H9 (cell line): ENCODE data around the gene DCAF15. TPM values are rescaled to one million over a fixed set of nuclear protein-coding genes. Genes with fewer than 3 reads are reported as not detected.

ENCODE experiments used
- DNase-seq: peaks from one replicate; pipeline ENCODE4 v3.0.0-alpha.2; 2017
- H2AFZ ChIP-seq: one replicate; pipeline ENCODE4 v1.6.1; 2013; ENCODE audit warnings: mild to moderate bottlenecking, low read length, control low read depth, moderate library complexity
- H2AK5ac ChIP-seq: 2 replicates; pipeline ENCODE4 v1.6.1; 2013; ENCODE audit warnings: low read length, control low read depth, mixed read lengths; ENCODE audit not compliant: insufficient read length
- H2BK120ac ChIP-seq: one replicate; pipeline ENCODE4 v1.6.1; 2013; ENCODE audit warnings: low read depth, mild to moderate bottlenecking, low read length, control low read depth, inconsistent platforms; ENCODE audit not compliant: poor library complexity, severe bottlenecking
- H2BK12ac ChIP-seq: 2 replicates; pipeline ENCODE4 v1.6.1; 2013; ENCODE audit warnings: low read length, control low read depth, mixed read lengths, low read depth; ENCODE audit not compliant: insufficient read length
- H2BK15ac ChIP-seq: 2 replicates; pipeline ENCODE4 v1.6.1; 2013; ENCODE audit warnings: low read depth, low read length, control low read depth
- H2BK20ac ChIP-seq: one replicate; pipeline ENCODE4 v1.6.1; 2013; ENCODE audit warnings: low read depth, mild to moderate bottlenecking, low read length, control low read depth, inconsistent platforms; ENCODE audit not compliant: poor library complexity, severe bottlenecking
- H2BK5ac ChIP-seq: 2 replicates; pipeline ENCODE4 v1.6.1; 2013; ENCODE audit warnings: low read length, control low read depth, mixed read lengths; ENCODE audit not compliant: insufficient read length
- H3K14ac ChIP-seq: 2 replicates; pipeline ENCODE4 v1.6.1; 2013; ENCODE audit warnings: low read length, control low read depth; ENCODE audit not compliant: insufficient read depth
- H3K18ac ChIP-seq: 2 replicates; pipeline ENCODE4 v1.6.1; 2013; ENCODE audit warnings: low read depth, mild to moderate bottlenecking, mixed read lengths, low read length, control low read depth; ENCODE audit not compliant: insufficient read length
- H3K23ac ChIP-seq: 2 replicates; pipeline ENCODE4 v1.6.1; 2013; ENCODE audit warnings: low read length, control low read depth, mixed read lengths, low read depth; ENCODE audit not compliant: insufficient read length
- H3K23me2 ChIP-seq: 2 replicates; pipeline ENCODE4 v1.6.1; 2013; ENCODE audit warnings: low read depth, mild to moderate bottlenecking, mixed read lengths, low read length, control low read depth; ENCODE audit not compliant: insufficient read length, poor library complexity, severe bottlenecking
- H3K27ac ChIP-seq: 2 replicates; pipeline ENCODE4 v1.5.1; 2013; ENCODE audit warnings: low read length, control low read depth, mixed read lengths, low read depth; ENCODE audit not compliant: insufficient read length
- H3K27me3 ChIP-seq: 2 replicates; pipeline ENCODE4 v1.6.1; 2013; ENCODE audit warnings: low read length, control low read depth, inconsistent platforms; ENCODE audit not compliant: insufficient read depth
- H3K4ac ChIP-seq: 2 replicates; pipeline ENCODE4 v1.6.1; 2013; ENCODE audit warnings: low read depth, mild to moderate bottlenecking, control low read depth, inconsistent platforms, low read length, moderate library complexity
- H3K4me1 ChIP-seq: 2 replicates; pipeline ENCODE4 v1.6.1; 2013; ENCODE audit warnings: low read length, control low read depth, inconsistent platforms; ENCODE audit not compliant: insufficient read depth
- H3K4me2 ChIP-seq: 2 replicates; pipeline ENCODE4 v1.6.1; 2013; ENCODE audit warnings: low read length, control low read depth, mixed read lengths; ENCODE audit not compliant: insufficient read length, insufficient read depth
- H3K56ac ChIP-seq: 2 replicates; pipeline ENCODE4 v1.6.1; 2013; ENCODE audit warnings: low read depth, mild to moderate bottlenecking, mixed read lengths, low read length, control low read depth; ENCODE audit not compliant: insufficient read length
- H3K79me1 ChIP-seq: 2 replicates; pipeline ENCODE4 v1.6.1; 2013; ENCODE audit warnings: low read depth, mild to moderate bottlenecking, moderate library complexity, low read length, control low read depth, inconsistent platforms; ENCODE audit not compliant: insufficient read depth, poor library complexity, severe bottlenecking
- H3K79me2 ChIP-seq: 2 replicates; pipeline ENCODE4 v1.6.1; 2013; ENCODE audit warnings: low read length, control low read depth, inconsistent platforms; ENCODE audit not compliant: insufficient read depth
- H3K9ac ChIP-seq: 2 replicates; pipeline ENCODE4 v1.6.1; 2013; ENCODE audit warnings: low read length, control low read depth, mixed read lengths; ENCODE audit not compliant: insufficient read length; ENCODE audit errors: extremely low read depth
- H3K9me3 ChIP-seq: one replicate; pipeline ENCODE4 v1.6.1; 2013; ENCODE audit warnings: low read depth, low read length, inconsistent platforms; ENCODE audit not compliant: control insufficient read depth
- H3T11ph ChIP-seq: one replicate; pipeline ENCODE4 v1.6.1; 2013; ENCODE audit warnings: mild to moderate bottlenecking, low read length, control low read depth, inconsistent platforms
- H4K20me1 ChIP-seq: one replicate; pipeline ENCODE4 v1.6.1; 2013; ENCODE audit not compliant: control insufficient read depth, insufficient read length, insufficient read depth
- H4K5ac ChIP-seq: 2 replicates; pipeline ENCODE4 v1.6.1; 2013; ENCODE audit warnings: low read depth, mild to moderate bottlenecking, mixed read lengths, low read length, control low read depth; ENCODE audit not compliant: insufficient read length
- H4K8ac ChIP-seq: replicated peaks from 2 replicates; pipeline ENCODE4 v1.6.1; 2013; ENCODE audit warnings: low read length, control low read depth, mixed read lengths, low read depth; ENCODE audit not compliant: insufficient read length
- H4K91ac ChIP-seq: 2 replicates; pipeline ENCODE4 v1.6.1; 2013; ENCODE audit warnings: low read depth, mild to moderate bottlenecking, moderate library complexity, mixed read lengths, low read length, control low read depth; ENCODE audit not compliant: insufficient read length
- H3K27ac Mint-ChIP-seq, 3 experiments: 2 replicates in 2 of 3; 3 replicates in 1 of 3; pipeline ENCODE4 v1.8.0; 2020 to 2021; ENCODE audit warnings: mixed read lengths in 3 of 3, mild to moderate bottlenecking in 1 of 3, moderate library complexity in 1 of 3
- H3K27me3 Mint-ChIP-seq: 2 replicates; pipeline ENCODE4 v1.8.0; 2021; ENCODE audit warnings: low read depth, mild to moderate bottlenecking, moderate library complexity, mixed read lengths
- H3K36me3 Mint-ChIP-seq, 3 experiments: 2 replicates in 2 of 3; 3 replicates in 1 of 3; pipeline ENCODE4 v1.8.0; 2020 to 2021; ENCODE audit warnings: low read depth in 3 of 3, mixed read lengths in 3 of 3; ENCODE audit not compliant: insufficient read depth in 1 of 3
- H3K4me1 Mint-ChIP-seq, 2 experiments: 2 replicates each; pipeline ENCODE4 v1.8.0; 2020; ENCODE audit warnings: mixed read lengths in 2 of 2
- H3K4me3 Mint-ChIP-seq, 2 experiments: 2 replicates in 1 of 2; 3 replicates in 1 of 2; pipeline ENCODE4 v1.8.0; 2020 to 2021; ENCODE audit warnings: mild to moderate bottlenecking in 2 of 2, mixed read lengths in 2 of 2, moderate library complexity in 1 of 2
- H3K9me3 Mint-ChIP-seq, 2 experiments: 2 replicates in 1 of 2; 3 replicates in 1 of 2; pipeline ENCODE4 v1.8.0; 2020; ENCODE audit warnings: mild to moderate bottlenecking in 2 of 2, mixed read lengths in 2 of 2, moderate library complexity in 1 of 2
- WGBS: extraction: QIAGEN DNeasy Blood & Tissue Kit; methylation state at CpG from one replicate; pipeline ENCODE4 v1.1.7; 2013; ENCODE audit warnings: missing lambda C conversion rate, low lambda C conversion rate, mixed read lengths; ENCODE audit not compliant: insufficient read length; ENCODE audit errors: extremely low coverage; 5-methylcytosine and 5-hydroxymethylcytosine counted together
- total RNA-seq: library from RNA; stranded (reverse); gene quantifications from 2 replicates; pipeline ENCODE4 v1.2.1, GENCODE V29; 2021
- TF ChIP-seq, protein P1 (sequence below): fragments of 200-600 bp; sonication (generic); conservative IDR thresholded peaks from 3 replicates; pipeline ENCODE4 v1.8.0; 2021; ENCODE audit warnings: antibody characterized with exemption, mild to moderate bottlenecking

DCAF15 gene
- total RNA-seq, 1 experiment from 2014 or later: 82.5 TPM

DNA sequence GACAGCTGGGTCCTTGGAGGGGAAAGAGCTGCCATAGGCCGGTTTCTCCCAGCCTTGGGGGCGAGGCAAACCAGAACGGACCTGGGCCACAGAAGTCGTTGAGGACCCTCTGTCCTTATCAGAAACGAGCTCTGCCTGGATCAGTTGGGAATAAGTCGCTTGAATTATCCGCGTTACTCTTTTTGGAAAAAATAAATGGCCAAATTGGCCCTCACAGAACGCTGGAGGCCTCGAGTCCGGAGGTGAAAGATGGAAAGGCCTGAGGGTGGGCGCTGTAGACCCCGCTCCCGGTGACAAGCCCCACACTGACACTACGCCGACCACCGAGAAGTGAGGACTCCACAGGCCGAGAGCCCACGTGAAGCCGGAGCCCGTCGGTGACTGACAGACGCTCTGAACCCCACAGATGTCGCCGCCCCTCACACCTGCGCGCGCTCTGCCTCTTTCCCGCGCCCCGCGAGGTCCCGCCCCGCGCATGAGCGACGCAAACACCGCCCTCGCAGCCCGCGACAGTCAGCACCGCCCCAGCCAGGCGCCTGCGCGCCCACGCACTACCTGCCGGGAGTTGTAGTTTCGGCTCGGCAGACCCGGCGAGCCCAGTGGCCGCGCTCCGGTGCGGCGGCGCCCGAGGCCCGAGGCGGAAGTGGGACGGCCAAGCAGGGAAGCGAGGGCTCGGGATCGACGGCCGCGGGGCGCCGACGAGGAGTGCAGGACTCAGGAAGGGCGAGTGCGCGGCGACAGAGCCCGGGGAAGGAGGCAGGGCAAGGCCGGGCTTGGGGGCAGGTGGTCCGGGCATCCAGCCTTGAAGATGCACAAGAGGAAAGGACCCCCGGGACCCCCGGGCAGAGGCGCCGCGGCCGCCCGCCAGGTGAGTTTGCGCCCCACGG is 46.4 kb upstream of the DCAF15 start, which contains the start of the genes BRME1 and CC2D1A:
BRME1 (minus strand) TSS at position 484 of the 887 bp plus-strand sequence. CDS start 1,225 bp downstream, outside the sequence.
CC2D1A (plus strand) TSS at position 568 of the 887 bp plus-strand sequence; CDS start at position 809, 241 bp downstream.
- no peak within 1 kb of the TSS for H3T11ph ChIP-seq
- no peaks in the 10 kb centered on the region for H3K79me2 ChIP-seq
- no peak within 1 kb of the TSS for H2BK120ac ChIP-seq
- H3K23me2 ChIP-seq: peaks cover 10% of the 10 kb centered on the region
- H3K4me2 ChIP-seq: peak within 1 kb of the TSS; percentile 80
- peaks cover 0 to 2% of the 10 kb centered on the region in 2 experiments; a peak in 2 of 5 replicates for H3K9me3 Mint-ChIP-seq
- H3K14ac ChIP-seq: no peak within 1 kb of the TSS; the same call in 1 of the 2 replicates
- H2AK5ac ChIP-seq: no peak within 1 kb of the TSS
- H2AFZ ChIP-seq: no peak within 1 kb of the TSS
- H4K20me1 ChIP-seq: no peaks in the 10 kb centered on the region
- H2BK20ac ChIP-seq: no peak within 1 kb of the TSS
- no peak within 1 kb of the TSS for H3K56ac ChIP-seq
- H2BK15ac ChIP-seq: no peak within 1 kb of the TSS; the same call in 1 of the 2 replicates
- H3K79me1 ChIP-seq: no peaks in the 10 kb centered on the region
- DNase-seq: peak; percentile 94
- H3K4me1 Mint-ChIP-seq: peaks cover 9 to 10% of the 10 kb centered on the region in 2 experiments
- H3K27me3 ChIP-seq: no peaks in the 10 kb centered on the region
- peaks cover 14% of the 10 kb centered on the region for H3K27me3 Mint-ChIP-seq
- H2BK12ac ChIP-seq: no peak within 1 kb of the TSS
- WGBS: no CpG with 5 or more reads among the region's 86 CpGs
- peaks cover 6 to 16% (median 11%) of the 10 kb centered on the region in 3 experiments; a peak in 6 of 7 replicates for H3K36me3 Mint-ChIP-seq
- H3K27ac ChIP-seq: no peak within 1 kb of the TSS
- peak within 1 kb of the TSS; percentile 67 for H3K9ac ChIP-seq
- no peak within 1 kb of the TSS for H4K8ac ChIP-seq
- H4K5ac ChIP-seq: no peak within 1 kb of the TSS
- TF ChIP-seq, protein P1, sequence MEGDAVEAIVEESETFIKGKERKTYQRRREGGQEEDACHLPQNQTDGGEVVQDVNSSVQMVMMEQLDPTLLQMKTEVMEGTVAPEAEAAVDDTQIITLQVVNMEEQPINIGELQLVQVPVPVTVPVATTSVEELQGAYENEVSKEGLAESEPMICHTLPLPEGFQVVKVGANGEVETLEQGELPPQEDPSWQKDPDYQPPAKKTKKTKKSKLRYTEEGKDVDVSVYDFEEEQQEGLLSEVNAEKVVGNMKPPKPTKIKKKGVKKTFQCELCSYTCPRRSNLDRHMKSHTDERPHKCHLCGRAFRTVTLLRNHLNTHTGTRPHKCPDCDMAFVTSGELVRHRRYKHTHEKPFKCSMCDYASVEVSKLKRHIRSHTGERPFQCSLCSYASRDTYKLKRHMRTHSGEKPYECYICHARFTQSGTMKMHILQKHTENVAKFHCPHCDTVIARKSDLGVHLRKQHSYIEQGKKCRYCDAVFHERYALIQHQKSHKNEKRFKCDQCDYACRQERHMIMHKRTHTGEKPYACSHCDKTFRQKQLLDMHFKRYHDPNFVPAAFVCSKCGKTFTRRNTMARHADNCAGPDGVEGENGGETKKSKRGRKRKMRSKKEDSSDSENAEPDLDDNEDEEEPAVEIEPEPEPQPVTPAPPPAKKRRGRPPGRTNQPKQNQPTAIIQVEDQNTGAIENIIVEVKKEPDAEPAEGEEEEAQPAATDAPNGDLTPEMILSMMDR: no peak; the same call in 2 of the 3 replicates
- no peaks in the 10 kb centered on the region for H3K9me3 ChIP-seq
- H3K23ac ChIP-seq: no peak within 1 kb of the TSS
- no peak within 1 kb of the TSS for H2BK5ac ChIP-seq
- peak within 1 kb of the TSS; percentile 46 for H3K18ac ChIP-seq
- H3K4ac ChIP-seq: no peak within 1 kb of the TSS
- H3K27ac Mint-ChIP-seq: peak within 1 kb of the TSS in 2 of 3 experiments; percentile 48 to 82; a peak in 3 of 7 replicates
- peak within 1 kb of the TSS; percentile 81 to 86 for H3K4me3 Mint-ChIP-seq
- H4K91ac ChIP-seq: no peak within 1 kb of the TSS
- H3K4me1 ChIP-seq: no peaks in the 10 kb centered on the region
